Neural progenitor cell (in vitro differentiated cells): ENCODE data around the gene IL16.

Source experiments
- CTCF ChIP-seq: fragments of 200-600 bp; sonication (generic); IDR thresholded peaks from 2 replicates; pipeline ENCODE4 v1.5.1; 2017; ENCODE audit warnings: antibody characterized with exemption, mild to moderate bottlenecking
- EZH2phosphoT487 ChIP-seq: fragments of 200-600 bp; sonication (generic); IDR thresholded peaks from 2 replicates; pipeline ENCODE4 v1.6.1; 2017; ENCODE audit warnings: antibody characterized with exemption

- TF ChIP-seq CTCF = no peak
- TF ChIP-seq EZH2phosphoT487 = no peak
Measured at GRCh38 chr15:81361891-81362290, 165.2 kb downstream of the IL16 start.
